SU-DHL-6 (cell line): Measurements from ENCODE around the gene NCKAP5.

Experiments used
- EZH2phosphoT487 ChIP-seq: fragments of 200-600 bp; sonication (generic), shearing (Covaris generic); conservative IDR thresholded peaks from 2 replicates; pipeline ENCODE4 v1.6.1; 2018; ENCODE audit warnings: mild to moderate bottlenecking, antibody characterized with exemption, low read length, moderate library complexity, mixed read lengths
- TF ChIP-seq, protein P1 (sequence below): fragments of 200-600 bp; sonication (generic); IDR thresholded peaks from one replicate; pipeline ENCODE4 v1.5.1; 2017; ENCODE audit warnings: antibody characterized with exemption, mild to moderate bottlenecking, low read length, moderate library complexity; ENCODE audit not compliant: insufficient read depth, poor library complexity, severe bottlenecking

GRCh38 chr2:132975193-132976105, 592.8 kb downstream of the NCKAP5 start:
- TF ChIP-seq, protein P1, sequence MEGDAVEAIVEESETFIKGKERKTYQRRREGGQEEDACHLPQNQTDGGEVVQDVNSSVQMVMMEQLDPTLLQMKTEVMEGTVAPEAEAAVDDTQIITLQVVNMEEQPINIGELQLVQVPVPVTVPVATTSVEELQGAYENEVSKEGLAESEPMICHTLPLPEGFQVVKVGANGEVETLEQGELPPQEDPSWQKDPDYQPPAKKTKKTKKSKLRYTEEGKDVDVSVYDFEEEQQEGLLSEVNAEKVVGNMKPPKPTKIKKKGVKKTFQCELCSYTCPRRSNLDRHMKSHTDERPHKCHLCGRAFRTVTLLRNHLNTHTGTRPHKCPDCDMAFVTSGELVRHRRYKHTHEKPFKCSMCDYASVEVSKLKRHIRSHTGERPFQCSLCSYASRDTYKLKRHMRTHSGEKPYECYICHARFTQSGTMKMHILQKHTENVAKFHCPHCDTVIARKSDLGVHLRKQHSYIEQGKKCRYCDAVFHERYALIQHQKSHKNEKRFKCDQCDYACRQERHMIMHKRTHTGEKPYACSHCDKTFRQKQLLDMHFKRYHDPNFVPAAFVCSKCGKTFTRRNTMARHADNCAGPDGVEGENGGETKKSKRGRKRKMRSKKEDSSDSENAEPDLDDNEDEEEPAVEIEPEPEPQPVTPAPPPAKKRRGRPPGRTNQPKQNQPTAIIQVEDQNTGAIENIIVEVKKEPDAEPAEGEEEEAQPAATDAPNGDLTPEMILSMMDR = no peak
- no peak for TF ChIP-seq EZH2phosphoT487
